Coronary artery (tissue), 2 donors: ENCODE data around the gene BICC1.

Source experiments
- DNase-seq: peaks from one replicate; pipeline ENCODE4 v3.0.0-alpha.2; 2017; ENCODE audit warnings: low spot score
- H3K27ac ChIP-seq, 2 donors: fragments of 200-600 bp; sonication (generic); one replicate each; pipeline ENCODE4 v1.5.1; 2016 to 2019
- H3K4me3 ChIP-seq: fragments of 200-600 bp; sonication (generic); 2 replicates; pipeline ENCODE4 v1.5.1; 2016; ENCODE audit warnings: mild to moderate bottlenecking, moderate library complexity
- CTCF ChIP-seq: fragments of 200-600 bp; sonication (generic); IDR thresholded peaks from one replicate; pipeline ENCODE4 v1.5.1; 2019; ENCODE audit warnings: antibody characterized with exemption

The BICC1 gene

GRCh38 chr10:58752665-58753064 lies 240.0 kb downstream of the BICC1 start:
- DNase-seq: no peak
- no peak for TF ChIP-seq CTCF
- H3K27ac ChIP-seq: no peak overlapping the region
- H3K4me3 ChIP-seq: no peak overlapping the region

- TF ChIP-seq CTCF: no peak
- Histone ChIP-seq H3K4me3 (no peak overlapping the region), H3K27ac (no peak overlapping the region)
- DNase-seq: no peak
Measured at GRCh38 chr10:58753425-58753824, 240.8 kb downstream of the BICC1 start.

GRCh38 chr10:58754469-58755339 lies 242.0 kb downstream of the BICC1 start:
- H3K27ac ChIP-seq: peak overlapping the region; percentile 71 to 82
- peak overlapping the region; percentile 57 for H3K4me3 ChIP-seq
- no peak for TF ChIP-seq CTCF
- DNase-seq: no peak

GRCh38 chr10:58755340-58755610 lies 242.6 kb downstream of the BICC1 start:
- no peak for TF ChIP-seq CTCF
- Histone ChIP-seq H3K27ac (peak overlapping the region; percentile 71 to 82), H3K4me3 (peak overlapping the region; percentile 57)
- no peak for DNase-seq

GRCh38 chr10:58755677-58756076 lies 243.0 kb downstream of the BICC1 start:
- Histone ChIP-seq H3K4me3 (peak overlapping the region; percentile 57), H3K27ac (peak overlapping the region; percentile 71 to 82)
- no peak for DNase-seq
- TF ChIP-seq CTCF: no peak

- DNase-seq: no peak
- TF ChIP-seq CTCF: no peak
- peak overlapping the region; percentile 71 to 82 for H3K27ac ChIP-seq
- H3K4me3 ChIP-seq: peak overlapping the region; percentile 57
Measured at GRCh38 chr10:58756130-58756719, 243.6 kb downstream of the BICC1 start.
